OCI-LY3 (cell line): ENCODE measurements around the gene PTCSC3.

Experiments used
- EZH2phosphoT487 ChIP-seq: fragments of 200-600 bp; shearing (Covaris generic); IDR thresholded peaks from 2 replicates; pipeline ENCODE4 v1.6.1; 2018; ENCODE audit warnings: antibody characterized with exemption, mixed run types, low read depth
- TF ChIP-seq, protein P1 (sequence below): fragments of 200-600, 300-600 bp; sonication (generic); IDR thresholded peaks from 2 replicates; pipeline ENCODE4 v1.5.1; 2014; ENCODE audit warnings: antibody characterized with exemption, low read length, low read depth

DNA sequence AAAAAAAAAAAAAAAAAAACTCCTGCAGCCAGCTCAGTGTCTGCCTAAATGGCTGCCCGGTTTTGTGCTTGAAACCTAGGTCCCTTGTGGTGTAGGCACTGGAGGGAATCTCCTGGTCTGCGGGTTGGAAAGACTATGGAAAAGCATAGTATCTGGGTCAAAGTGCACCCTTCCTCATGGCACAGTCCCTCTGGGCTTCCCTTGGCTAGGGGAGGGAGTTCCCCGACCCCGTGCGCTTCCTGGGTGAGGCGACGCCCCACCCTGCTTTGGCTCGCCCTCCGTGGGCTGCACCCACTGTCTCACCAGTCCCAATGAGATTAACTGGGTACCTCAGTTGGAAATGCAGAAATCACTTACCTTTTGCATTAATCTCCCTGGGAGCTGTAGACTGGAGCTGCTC, 14.3 kb downstream of the PTCSC3 start:
- TF ChIP-seq, protein P1, sequence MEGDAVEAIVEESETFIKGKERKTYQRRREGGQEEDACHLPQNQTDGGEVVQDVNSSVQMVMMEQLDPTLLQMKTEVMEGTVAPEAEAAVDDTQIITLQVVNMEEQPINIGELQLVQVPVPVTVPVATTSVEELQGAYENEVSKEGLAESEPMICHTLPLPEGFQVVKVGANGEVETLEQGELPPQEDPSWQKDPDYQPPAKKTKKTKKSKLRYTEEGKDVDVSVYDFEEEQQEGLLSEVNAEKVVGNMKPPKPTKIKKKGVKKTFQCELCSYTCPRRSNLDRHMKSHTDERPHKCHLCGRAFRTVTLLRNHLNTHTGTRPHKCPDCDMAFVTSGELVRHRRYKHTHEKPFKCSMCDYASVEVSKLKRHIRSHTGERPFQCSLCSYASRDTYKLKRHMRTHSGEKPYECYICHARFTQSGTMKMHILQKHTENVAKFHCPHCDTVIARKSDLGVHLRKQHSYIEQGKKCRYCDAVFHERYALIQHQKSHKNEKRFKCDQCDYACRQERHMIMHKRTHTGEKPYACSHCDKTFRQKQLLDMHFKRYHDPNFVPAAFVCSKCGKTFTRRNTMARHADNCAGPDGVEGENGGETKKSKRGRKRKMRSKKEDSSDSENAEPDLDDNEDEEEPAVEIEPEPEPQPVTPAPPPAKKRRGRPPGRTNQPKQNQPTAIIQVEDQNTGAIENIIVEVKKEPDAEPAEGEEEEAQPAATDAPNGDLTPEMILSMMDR, result no peak
- TF ChIP-seq EZH2phosphoT487, result no peak
